HCT116 (cell line): Measurements from ENCODE around the gene ADGRD1. TPM values are rescaled to one million over a fixed set of nuclear protein-coding genes. Genes with fewer than 3 reads are reported as not detected.

Source experiments
- ATAC-seq: fragments of 200-7000 bp; cut with Tn5 transposase; 2 replicates; pipeline ENCODE4 v1.9.1; 2020; ENCODE audit warnings: mild to moderate bottlenecking, moderate library complexity
- BruUV-seq: library from RNA; stranded (reverse); fragments of 400-500 nt; replicated peaks from 2 replicates; lab custom pipeline; 2021; lab: Mats Ljungman, UMichigan
- CTCF ChIA-PET: fragments of 300-600 bp; sonication (Branson Sonifier 250); formaldehyde crosslinking; loops from one replicate; lab custom pipeline; 2021; ENCODE audit warnings: antibody characterized with exemption; lab: Charles Lee
- POLR2A ChIA-PET: fragments of 300-600, 350-600 bp; sonication (Branson Sonifier 250); formaldehyde crosslinking; loops from one replicate; lab custom pipeline; 2021; ENCODE audit warnings: antibody characterized with exemption; lab: Charles Lee
- RAD21 ChIA-PET, 2 experiments: fragments of 300-600 bp; sonication (Branson Sonifier 250); formaldehyde crosslinking; loops; one replicate each; lab custom pipeline; 2023; ENCODE audit warnings: low total read pairs in 2 of 2; ENCODE audit not compliant: uncharacterized antibody in 2 of 2, unreplicated experiment in 2 of 2, low non-redundant PET in 1 of 2; lab: Charles Lee
- DNase-seq: peaks from one replicate; pipeline ENCODE4 v3.0.0-alpha.2; 2010; ENCODE audit warnings: low read depth, low spot score
- H2AFZ ChIP-seq: fragments of 200-600 bp; shearing (Covaris generic), sonication (generic); 2 replicates; pipeline ENCODE4 v1.6.1; 2017; ENCODE audit warnings: low read depth, mixed run types, mixed read lengths, antibody characterized with exemption, low read length; ENCODE audit not compliant: poor library complexity, severe bottlenecking
- H3K27ac ChIP-seq: 2 replicates; pipeline ENCODE4 v1.5.1; 2012; ENCODE audit warnings: low read depth, low read length
- H3K27me3 ChIP-seq: fragments of 200-600 bp; sonication (generic); 2 replicates; pipeline ENCODE4 v1.6.1; 2016; ENCODE audit warnings: mixed run types, low read length, mixed read lengths; ENCODE audit not compliant: insufficient read depth
- H3K36me3 ChIP-seq, 2 experiments: fragments of 200-500 bp in 1 of 2; fragments of 200-600 bp in 1 of 2; sonication (Bioruptor generic) in 1 of 2; sonication (generic) in 1 of 2; 2 replicates each; pipeline versions ENCODE4 v1.5.1 to v1.6.1; 2014 to 2016; ENCODE audit warnings: low read length in 2 of 2, inconsistent platforms in 1 of 2, mixed read lengths in 1 of 2, mixed run types in 1 of 2; ENCODE audit not compliant: insufficient read depth in 2 of 2, control insufficient read depth in 1 of 2
- H3K4me1 ChIP-seq, 2 experiments: fragments of 200-600 bp in 1 of 2; sonication (generic) in 1 of 2; 2 replicates each; pipeline versions ENCODE4 v1.5.1 to v1.6.1; 2012 to 2017; ENCODE audit warnings: low read length in 2 of 2, inconsistent platforms in 1 of 2, mild to moderate bottlenecking in 1 of 2, mixed read lengths in 1 of 2, mixed run types in 1 of 2, moderate library complexity in 1 of 2; ENCODE audit not compliant: insufficient read depth in 2 of 2, control insufficient read depth in 1 of 2
- H3K4me2 ChIP-seq: fragments of 200-600 bp; sonication (generic); 2 replicates; pipeline ENCODE4 v1.6.1; 2017; ENCODE audit warnings: mixed run types, low read length, mixed read lengths
- H3K4me3 ChIP-seq, 2 experiments: fragments of 200-600 bp in 1 of 2; sonication (generic) in 1 of 2; replicated peaks in 1 of 2; 2 replicates each; pipeline ENCODE4 v1.5.1; 2011 to 2016; ENCODE audit warnings: low read length in 2 of 2, control low read depth in 1 of 2, low read depth in 1 of 2, mild to moderate bottlenecking in 1 of 2, mixed read lengths in 1 of 2, mixed run types in 1 of 2
- H3K79me2 ChIP-seq: fragments of 200-600 bp; sonication (generic); 2 replicates; pipeline ENCODE4 v1.6.1; 2017; ENCODE audit warnings: mild to moderate bottlenecking, mixed run types, low read length, moderate library complexity, mixed read lengths; ENCODE audit not compliant: insufficient read depth
- H3K9ac ChIP-seq: fragments of 200-600 bp; sonication (generic); 2 replicates; pipeline ENCODE4 v1.6.1; 2016; ENCODE audit warnings: low read length, mixed read lengths
- H3K9me2 ChIP-seq: fragments of 200-600 bp; sonication (generic), shearing (Covaris generic); 2 replicates; pipeline ENCODE4 v1.6.1; 2017; ENCODE audit warnings: mixed run types, mild to moderate bottlenecking, moderate library complexity; ENCODE audit not compliant: insufficient read depth
- H3K9me3 ChIP-seq, 2 experiments: fragments of 200-500 bp in 1 of 2; fragments of 200-600 bp in 1 of 2; sonication (Bioruptor generic) in 1 of 2; sonication (generic) in 1 of 2; 2 replicates each; pipeline ENCODE4 v1.6.1; 2014 to 2017; ENCODE audit warnings: low read length in 2 of 2, mixed read lengths in 2 of 2, inconsistent platforms in 1 of 2, low read depth in 1 of 2, mild to moderate bottlenecking in 1 of 2, mixed run types in 1 of 2, moderate library complexity in 1 of 2; ENCODE audit not compliant: control insufficient read depth in 1 of 2, insufficient read depth in 1 of 2
- H4K20me1 ChIP-seq: fragments of 200-600 bp; sonication (generic), shearing (Covaris generic); 2 replicates; pipeline ENCODE4 v1.6.1; 2017; ENCODE audit warnings: mixed run types, mild to moderate bottlenecking, moderate library complexity; ENCODE audit not compliant: insufficient read depth
- CTCF ChIP-seq, 3 experiments: fragments of 200-600 bp in 1 of 3; sonication (generic) in 1 of 3; IDR thresholded peaks in 2 of 3; conservative IDR thresholded peaks in 1 of 3; 2 replicates each; pipeline ENCODE4 v1.5.1; 2012 to 2017; ENCODE audit warnings: low read depth in 2 of 3, low read length in 2 of 3, antibody characterized with exemption in 1 of 3, borderline replicate concordance in 1 of 3, control low read depth in 1 of 3, mild to moderate bottlenecking in 1 of 3, mixed read lengths in 1 of 3, mixed run types in 1 of 3, moderate library complexity in 1 of 3; ENCODE audit not compliant: insufficient read depth in 1 of 3
- EGR1 ChIP-seq: IDR thresholded peaks from 2 replicates; pipeline ENCODE4 v1.6.1; 2012; ENCODE audit warnings: low read depth
- ELF1 ChIP-seq: IDR thresholded peaks from 2 replicates; pipeline ENCODE4 v1.6.1; 2012; ENCODE audit warnings: low read depth, borderline replicate concordance
- JUND ChIP-seq: IDR thresholded peaks from 2 replicates; pipeline ENCODE4 v1.6.1; 2012
- MAX ChIP-seq: IDR thresholded peaks from 2 replicates; pipeline ENCODE4 v1.6.1; 2012
- POLR2A ChIP-seq: IDR thresholded peaks from 2 replicates; pipeline ENCODE4 v1.7.0; 2011; ENCODE audit warnings: borderline replicate concordance; ENCODE audit not compliant: insufficient read depth, insufficient read length; ENCODE audit errors: extremely low read depth
- SIN3A ChIP-seq: IDR thresholded peaks from 2 replicates; pipeline ENCODE4 v1.6.1; 2012; ENCODE audit warnings: low read depth
- YY1 ChIP-seq: IDR thresholded peaks from 2 replicates; pipeline ENCODE4 v1.6.1; 2011; ENCODE audit warnings: low read length, low read depth, moderate library complexity, mild to moderate bottlenecking; ENCODE audit not compliant: insufficient replicate concordance; ENCODE audit errors: extremely low read depth
- ZFX ChIP-seq: fragments of 450-650 bp; IDR thresholded peaks from 2 replicates; pipeline ENCODE4 v1.6.1; 2017
- intact Hi-C: fragments of 100-400 bp; cut with micrococcal nuclease; formaldehyde crosslinking; loops from 2 replicates; pipeline ENCODE4 v1.10.0; 2022
- total RNA-seq: library from RNA; stranded (reverse); gene quantifications from one replicate; pipeline ENCODE4 v1.2.1, GENCODE V29; 2021; ENCODE audit not compliant: unreplicated experiment
- TF ChIP-seq, protein P1 (sequence below): IDR thresholded peaks from 2 replicates; pipeline ENCODE4 v1.6.1; 2011; ENCODE audit warnings: mild to moderate bottlenecking, low read length, moderate library complexity; ENCODE audit not compliant: insufficient replicate concordance; ENCODE audit errors: extremely low read depth

Gene ADGRD1
- total RNA-seq, 1 experiment from 2014 or later: 0.44 TPM

DNA sequence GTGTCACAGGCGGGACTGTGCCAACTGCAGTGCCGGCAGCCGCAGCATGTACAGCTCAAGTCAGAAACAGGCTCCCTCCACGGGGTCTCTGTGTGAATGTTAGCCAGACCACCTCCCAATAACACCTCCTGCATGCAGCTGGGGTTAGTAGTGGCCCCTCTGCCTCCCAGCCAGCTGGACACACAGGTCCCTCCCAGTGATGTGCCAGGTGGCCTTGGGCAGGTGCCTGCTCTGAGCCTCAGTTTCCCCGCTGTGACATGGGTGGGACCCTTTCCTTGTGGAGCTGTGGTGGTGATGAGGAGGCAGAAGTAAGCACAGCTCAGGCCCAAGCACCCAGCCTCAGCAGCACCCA lies 139.9 kb downstream of the ADGRD1 start:
- intact Hi-C loops: no loop called here
- Histone ChIP-seq H3K27ac (no peak overlapping the region), H3K36me3 (no peaks in the 10 kb centered on the region), H3K79me2 (no peaks in the 10 kb centered on the region), H3K9me3 (no peaks in the 10 kb centered on the region), H4K20me1 (no peaks in the 10 kb centered on the region), H3K9me2 (no peaks in the 10 kb centered on the region), H3K4me2 (no peak overlapping the region), H3K4me1 (no peaks in the 10 kb centered on the region), H3K9ac (no peak overlapping the region), H3K4me3 (no peak overlapping the region), H2AFZ (no peak overlapping the region), H3K27me3 (no peaks in the 10 kb centered on the region)
- CTCF ChIA-PET: no interaction called here
- TF ChIP-seq ELF1 (no peak), EGR1 (no peak), YY1 (no peak)
- TF ChIP-seq, protein P1, sequence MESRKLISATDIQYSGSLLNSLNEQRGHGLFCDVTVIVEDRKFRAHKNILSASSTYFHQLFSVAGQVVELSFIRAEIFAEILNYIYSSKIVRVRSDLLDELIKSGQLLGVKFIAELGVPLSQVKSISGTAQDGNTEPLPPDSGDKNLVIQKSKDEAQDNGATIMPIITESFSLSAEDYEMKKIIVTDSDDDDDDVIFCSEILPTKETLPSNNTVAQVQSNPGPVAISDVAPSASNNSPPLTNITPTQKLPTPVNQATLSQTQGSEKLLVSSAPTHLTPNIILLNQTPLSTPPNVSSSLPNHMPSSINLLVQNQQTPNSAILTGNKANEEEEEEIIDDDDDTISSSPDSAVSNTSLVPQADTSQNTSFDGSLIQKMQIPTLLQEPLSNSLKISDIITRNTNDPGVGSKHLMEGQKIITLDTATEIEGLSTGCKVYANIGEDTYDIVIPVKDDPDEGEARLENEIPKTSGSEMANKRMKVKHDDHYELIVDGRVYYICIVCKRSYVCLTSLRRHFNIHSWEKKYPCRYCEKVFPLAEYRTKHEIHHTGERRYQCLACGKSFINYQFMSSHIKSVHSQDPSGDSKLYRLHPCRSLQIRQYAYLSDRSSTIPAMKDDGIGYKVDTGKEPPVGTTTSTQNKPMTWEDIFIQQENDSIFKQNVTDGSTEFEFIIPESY: no peak
- ATAC-seq (no peak), DNase-seq (no peak)
- BruUV-seq: no TSS peak
- RAD21 ChIA-PET: no interaction called here
- POLR2A ChIA-PET: no interaction called here

GRCh38 chr12:131093971-131094830 lies 140.5 kb downstream of the ADGRD1 start:
- H3K4me3 ChIP-seq: no peak overlapping the region
- H3K9me3 ChIP-seq: no peaks in the 10 kb centered on the region
- intact Hi-C loops: no loop called here
- H3K36me3 ChIP-seq: no peaks in the 10 kb centered on the region
- DNase-seq (no peak), ATAC-seq (no peak)
- no peak overlapping the region for H3K27ac ChIP-seq
- no peaks in the 10 kb centered on the region for H3K9me2 ChIP-seq
- ChIA-PET POLR2A (no interaction called here), CTCF (no interaction called here), RAD21 (interaction anchor here in 1 of 2 experiments (0.9 kb wide), 1 partner anchor 10 kb away, joined by 3 read pairs; no protein-coding TSS in a partner anchor)
- no peaks in the 10 kb centered on the region for H4K20me1 ChIP-seq
- no peaks in the 10 kb centered on the region for H3K4me1 ChIP-seq
- H3K27me3 ChIP-seq: 0 out of 2 replicates have a peak, but pooled peaks cover 3% of the 10 kb centered on the region
- no peak overlapping the region for H2AFZ ChIP-seq
- no peak overlapping the region for H3K9ac ChIP-seq
- BruUV-seq: no TSS peak
- H3K79me2 ChIP-seq: no peaks in the 10 kb centered on the region
- no peak overlapping the region for H3K4me2 ChIP-seq
- no peak for TF ChIP-seq ZFX
- no peak for TF ChIP-seq ELF1
- TF ChIP-seq MAX: no peak
- TF ChIP-seq CTCF (IDR thresholded peaks at IDR 0.05 in 2 of 3, conservative IDR thresholded peaks at IDR 0.05 in 1 of 3; ENCODE audit: borderline replicate concordance in 1 of 3, insufficient read depth in 1 of 3, low read depth in 2 of 3, low read length in 2 of 3): no peak
- TF ChIP-seq JUND: no peak
- no peak for TF ChIP-seq POLR2A
- TF ChIP-seq SIN3A: no peak
- TF ChIP-seq YY1: no peak
